Fibroblast of skin of scalp (primary cell): Measurements from ENCODE around the gene RAB26.

Experiments used
- DNase-seq: peaks from one replicate; pipeline ENCODE4 v3.0.0-alpha.2; 2013

Gene RAB26

DNA sequence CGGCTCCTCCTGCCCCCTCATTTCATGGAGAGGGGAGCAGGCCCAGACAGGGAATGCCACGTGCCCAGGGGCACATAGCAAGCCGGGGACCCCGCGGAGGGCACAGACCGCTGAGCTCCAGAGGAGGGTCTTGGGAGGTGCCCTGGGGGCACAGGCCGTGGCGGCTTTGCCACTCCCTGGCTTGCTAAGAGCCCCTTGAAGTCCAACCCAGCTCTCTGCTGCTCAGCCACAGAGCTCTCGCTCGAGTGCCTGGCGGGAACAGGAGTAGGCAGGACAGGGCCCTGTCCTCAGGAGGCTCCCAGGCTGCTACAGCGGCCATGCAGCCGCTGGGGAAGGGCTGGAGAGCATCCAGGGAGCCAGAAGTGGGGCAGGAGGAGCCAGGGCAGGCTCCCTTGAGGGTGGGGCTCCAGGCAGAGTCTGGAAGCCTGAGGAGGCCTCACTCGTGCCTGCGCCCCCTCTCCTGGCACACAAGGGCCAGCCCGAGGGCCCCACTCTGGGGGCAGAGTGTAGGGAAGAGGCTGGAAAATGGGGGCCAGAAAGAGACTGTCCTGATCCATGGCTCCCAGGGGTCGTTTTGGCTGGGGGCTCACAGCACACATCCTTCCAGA lies 4.4 kb upstream of the RAB26 start:
- no peak for DNase-seq

DNA sequence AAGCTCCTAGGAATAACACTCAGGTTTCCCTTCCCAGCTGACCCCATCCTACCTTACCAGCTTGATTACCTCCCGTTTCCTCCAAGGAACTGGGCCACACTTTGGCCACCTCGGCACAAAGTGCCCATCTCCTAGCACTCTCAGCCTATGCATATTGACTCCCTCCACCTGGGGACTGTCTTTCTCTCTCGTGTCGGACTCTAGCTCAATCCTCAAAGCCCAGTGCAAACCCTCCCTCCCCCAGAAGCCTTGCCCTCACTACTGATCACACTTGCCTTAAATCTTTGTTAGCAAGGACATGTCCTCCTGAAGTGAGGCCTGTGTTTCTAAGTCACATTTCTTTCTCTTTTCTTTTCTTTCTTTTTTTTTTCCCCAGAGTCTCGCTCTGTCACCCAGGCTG lies 2.6 kb upstream of the RAB26 start:
- DNase-seq: no peak

DNA sequence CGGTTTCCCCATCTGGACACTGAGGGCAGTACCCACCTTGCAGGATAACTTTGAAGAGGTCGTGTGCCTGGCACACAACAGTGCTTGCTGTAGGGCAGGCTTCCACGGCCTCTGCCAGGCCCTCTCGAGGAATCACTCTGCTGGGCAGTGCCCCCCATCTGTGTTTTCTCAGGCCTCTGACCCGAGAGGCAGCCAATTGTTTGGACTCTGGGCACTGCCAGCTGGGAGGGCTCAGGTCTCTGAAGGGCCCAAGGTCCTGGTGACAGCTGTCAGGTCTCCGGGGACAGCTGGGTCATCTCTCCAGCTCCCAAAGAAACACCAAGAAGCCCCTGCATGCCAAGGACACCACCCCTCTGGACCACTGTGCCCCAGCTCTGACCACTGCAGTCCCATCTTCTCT lies 1.0 kb upstream of the RAB26 start:
- DNase-seq: no peak

DNA sequence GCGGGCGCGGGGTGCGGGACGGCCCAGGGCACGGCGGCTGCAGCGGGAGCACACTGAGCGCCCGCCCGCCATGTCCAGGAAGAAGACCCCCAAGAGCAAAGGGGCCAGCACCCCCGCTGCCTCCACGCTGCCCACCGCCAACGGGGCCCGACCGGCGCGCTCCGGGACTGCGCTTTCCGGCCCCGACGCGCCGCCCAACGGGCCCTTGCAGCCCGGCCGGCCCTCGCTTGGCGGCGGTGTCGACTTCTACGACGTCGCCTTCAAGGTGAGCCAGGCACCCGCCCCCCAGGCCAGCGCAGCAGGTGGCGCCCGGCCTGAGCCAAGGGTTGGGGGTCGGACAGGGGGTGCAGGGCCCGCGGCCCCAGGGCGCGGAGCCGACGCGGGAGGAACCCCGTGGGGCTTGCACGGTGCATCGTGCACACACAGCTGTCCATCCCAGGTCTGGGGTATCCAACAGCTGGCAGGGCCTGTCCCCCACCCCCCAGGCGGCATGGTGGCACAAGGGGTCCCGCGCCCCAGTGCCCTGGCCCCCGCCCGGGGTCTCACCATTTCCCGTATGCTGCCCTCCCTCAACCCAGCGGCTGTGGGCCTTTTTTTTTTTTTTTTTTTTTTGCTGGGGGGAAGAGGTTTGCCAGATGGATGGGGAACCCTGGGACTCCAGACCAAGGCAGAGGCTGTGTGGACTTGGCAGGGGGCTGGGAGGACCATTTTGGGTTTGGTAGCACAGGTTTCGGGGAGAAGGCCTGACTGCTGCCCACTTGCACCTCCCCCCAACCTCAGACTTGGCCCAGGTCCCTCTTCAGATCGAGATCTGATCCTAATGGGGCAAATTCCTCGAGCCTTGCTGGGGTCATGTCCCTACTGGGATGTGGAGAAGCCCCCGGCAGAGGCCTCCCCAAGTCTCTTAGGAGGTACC lies 547 bp downstream of the RAB26 start:
- DNase-seq: no peak

DNA sequence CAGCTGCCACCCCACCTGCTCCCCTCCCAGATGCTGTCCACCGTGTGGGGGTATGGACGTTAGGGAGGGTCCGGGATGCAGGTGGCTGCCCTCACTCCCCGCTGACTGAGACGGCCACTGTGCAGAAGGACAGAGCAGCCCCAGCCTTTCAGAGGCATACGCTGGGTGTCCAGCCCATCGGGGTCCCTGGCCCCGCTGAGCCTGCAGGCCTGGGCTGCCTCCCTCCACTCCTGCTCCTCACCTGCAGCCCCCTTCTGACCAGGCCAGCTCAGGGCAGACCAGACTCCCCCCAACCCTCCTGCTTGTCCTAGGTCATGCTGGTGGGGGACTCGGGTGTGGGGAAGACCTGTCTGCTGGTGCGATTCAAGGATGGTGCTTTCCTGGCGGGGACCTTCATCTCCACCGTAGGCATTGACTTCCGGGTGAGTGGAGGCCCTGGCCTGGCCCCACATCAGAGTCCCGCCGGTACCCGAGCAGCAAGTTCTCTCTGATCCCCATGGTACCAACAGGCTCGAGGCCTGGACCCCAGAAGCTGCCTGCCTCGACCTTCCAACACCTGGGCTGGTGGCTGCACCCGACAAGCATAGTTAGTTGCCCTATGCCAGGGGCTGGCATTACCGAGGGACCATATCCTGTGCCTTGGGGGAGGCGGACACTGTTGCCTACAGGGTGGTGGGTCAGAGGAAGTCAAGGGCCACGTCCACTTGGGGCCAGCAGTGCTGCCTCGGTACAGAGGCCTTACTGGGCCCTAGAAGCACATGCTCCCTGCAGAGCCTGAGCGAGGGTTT lies 1.4 kb downstream of the RAB26 start:
- no peak for DNase-seq

DNA sequence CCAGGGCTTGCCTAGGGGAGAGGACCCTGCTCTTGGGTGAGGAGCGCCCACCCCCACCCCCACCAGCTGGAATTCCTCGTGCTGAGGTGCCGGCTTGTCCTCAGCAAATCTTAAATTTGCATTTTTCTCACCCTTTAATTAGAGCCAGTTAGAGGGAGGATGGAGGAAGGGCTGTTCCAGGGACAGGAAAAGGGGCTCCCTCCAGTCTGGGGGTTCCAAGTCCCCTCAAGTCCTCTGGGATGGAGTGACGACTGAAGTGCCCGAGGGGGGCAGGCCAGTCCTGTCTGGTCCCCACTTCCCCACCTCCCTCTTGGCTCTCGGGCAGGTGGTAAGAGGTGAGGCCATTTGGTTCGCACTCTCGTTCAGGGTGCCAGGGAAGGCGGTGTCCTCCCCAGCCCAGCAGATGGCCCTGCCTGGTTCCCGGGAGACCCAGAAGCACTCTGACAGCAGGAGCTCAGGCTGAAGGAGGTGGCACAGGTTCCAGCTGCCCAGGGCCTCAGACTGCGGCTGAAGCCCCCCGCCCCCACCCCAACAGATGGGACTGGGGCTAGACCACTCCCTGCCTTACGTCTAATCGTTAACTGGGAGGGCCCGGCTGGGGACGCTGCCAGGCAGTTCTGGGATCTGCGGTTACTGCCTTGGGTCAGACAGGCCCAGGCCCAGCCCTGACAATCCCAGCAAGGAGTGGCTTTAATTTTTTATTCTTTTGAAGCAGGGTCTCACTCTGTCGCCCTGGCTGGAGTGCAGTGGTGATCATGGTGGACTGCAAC lies 2.2 kb downstream of the RAB26 start:
- peak; percentile 29 for DNase-seq

DNA sequence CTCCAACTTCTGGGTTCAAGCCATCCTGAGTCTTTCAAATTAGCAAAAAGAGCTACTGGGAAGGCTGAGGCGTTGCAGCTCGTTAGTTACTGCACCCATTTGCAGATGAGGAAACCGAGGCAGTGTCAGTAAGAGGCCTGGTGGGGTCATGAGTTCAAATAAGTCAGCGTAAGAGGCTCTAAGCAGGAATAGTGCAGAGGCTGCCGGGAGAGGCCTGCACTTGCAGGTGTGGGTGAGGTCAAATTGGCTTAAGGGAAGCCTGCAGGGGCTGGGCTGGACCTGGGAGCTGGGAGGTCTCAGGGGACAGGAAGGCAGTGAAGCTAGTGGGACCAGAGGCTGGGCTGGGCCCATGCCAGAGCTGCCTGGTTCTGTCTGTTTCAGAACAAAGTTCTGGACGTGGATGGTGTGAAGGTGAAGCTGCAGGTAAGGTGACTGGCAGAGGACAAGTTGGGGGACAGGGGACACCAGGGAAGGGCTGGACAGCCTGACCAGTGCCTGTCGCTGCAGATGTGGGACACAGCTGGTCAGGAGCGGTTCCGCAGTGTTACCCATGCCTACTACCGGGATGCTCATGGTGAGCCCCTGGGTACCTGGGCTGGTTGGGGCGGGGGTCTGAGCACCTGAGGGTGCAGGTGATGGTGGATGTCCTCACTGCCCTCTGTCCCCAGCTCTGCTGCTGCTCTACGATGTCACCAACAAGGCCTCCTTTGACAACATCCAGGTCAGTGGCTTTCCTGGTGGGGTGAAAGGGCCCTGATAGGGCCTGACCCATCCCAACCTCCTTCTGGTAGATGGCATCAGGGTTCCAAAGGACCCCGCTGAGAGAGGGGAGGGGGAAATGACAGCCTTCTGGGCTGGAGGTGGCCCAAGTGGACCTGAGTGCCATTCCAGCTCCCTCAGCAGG lies 3.0 kb downstream of the RAB26 start:
- no peak for DNase-seq

DNA sequence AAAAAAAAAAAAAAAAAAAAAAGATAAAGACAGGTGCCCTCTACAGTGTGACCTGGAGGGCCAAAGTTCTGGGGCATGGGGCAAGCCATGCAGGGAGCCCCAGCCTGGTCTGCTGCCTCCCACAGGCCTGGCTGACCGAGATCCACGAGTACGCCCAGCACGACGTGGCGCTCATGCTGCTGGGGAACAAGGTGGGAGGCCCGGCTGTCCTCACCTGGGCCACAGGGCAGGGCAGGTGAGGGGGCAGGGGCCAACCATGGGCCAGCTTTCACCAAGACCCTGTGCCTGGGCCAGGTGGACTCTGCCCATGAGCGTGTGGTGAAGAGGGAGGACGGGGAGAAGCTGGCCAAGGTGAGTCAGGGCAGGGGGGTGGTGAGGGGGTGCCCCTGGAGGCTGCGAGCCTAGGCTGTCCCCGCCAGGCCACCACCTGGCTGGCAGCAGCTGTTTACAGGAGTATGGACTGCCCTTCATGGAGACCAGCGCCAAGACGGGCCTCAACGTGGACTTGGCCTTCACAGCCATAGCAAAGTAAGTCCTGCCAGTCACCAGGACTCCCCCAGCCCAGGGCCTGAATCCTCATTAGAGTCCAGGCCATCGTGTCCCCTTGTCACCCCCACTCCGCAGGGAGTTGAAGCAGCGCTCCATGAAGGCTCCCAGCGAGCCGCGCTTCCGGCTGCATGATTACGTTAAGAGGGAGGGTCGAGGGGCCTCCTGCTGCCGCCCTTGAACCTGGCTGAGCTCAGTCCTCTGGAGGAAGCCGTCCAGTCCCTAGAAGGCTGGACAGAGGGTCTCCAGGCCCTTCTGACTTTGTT lies 4.5 kb downstream of the RAB26 start:
- DNase-seq: no peak

DNA sequence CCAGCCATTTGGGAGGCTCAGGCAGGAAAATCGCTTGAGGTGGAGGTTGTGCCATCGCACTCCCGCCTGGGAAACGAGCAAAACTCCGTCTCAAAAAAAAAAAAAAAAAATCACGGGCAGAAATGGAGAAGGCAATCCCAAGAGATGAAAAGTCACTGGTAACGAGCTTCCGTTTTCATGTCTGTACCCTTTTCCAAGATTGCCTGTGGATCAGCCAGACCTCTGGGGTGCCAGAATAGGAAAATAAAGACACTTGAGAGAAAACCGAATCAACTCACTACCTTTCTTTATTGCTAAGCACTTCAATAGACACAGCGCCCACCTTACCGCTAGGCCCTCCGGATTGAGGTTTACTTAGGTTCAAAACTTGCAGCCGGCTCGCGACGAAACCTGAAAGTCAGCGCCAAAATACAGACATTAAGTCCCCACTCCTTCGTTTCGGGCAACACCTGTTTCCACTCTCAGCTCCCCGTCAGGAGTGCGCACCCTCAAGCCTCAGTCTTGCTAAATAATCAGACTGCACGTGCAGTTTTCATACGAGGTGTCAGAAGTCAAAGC lies 6.2 kb downstream of the RAB26 start:
- no peak for DNase-seq

DNA sequence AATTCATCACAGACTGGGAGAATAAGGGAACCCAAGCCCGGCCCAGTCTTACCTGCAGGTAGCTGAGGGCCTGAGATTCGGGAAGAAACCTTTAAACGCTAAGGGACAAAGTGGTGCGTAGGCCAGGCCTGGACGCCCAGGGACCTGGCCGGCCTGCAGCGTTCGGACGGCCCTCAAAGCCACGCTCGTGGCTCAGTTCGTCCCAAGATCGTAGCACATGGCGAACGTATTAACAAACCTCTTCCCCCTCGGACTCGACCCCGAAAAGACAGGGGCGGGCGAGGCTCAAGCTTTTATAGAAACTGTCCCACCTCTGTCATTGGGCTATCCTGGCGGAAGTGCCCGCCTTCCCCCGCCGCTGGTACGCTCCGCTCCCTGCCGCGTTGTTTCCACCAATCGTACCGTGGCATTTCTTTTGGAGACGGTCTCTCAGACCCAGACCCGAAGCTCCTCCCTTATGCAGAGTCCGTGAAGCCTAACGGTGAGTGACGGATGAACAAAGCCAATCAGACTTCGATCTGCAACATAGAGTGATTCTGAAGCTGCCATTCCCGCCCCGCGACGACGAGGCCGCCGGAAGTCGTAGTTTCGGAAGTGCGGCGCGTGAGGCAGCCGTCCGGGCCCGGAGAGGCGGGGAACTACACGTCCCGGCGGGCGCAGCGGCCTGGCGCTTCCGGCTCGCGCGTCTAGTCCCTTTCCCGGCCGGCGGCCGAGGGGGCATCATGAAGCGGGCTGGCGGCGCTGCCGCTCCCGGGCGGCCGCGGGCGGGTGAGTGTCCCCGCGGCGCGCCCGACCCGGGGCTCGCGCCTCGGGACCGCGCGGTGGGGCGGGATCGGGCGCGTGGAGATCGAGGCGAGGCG lies 6.9 kb downstream of the RAB26 start, which contains the start of gene TRAF7:
Gene TRAF7, plus strand, starts transcription at position 692 of the 860 bp plus-strand sequence. CDS start 8,139 bp downstream, outside the sequence.
- DNase-seq: peak; percentile 100

DNA sequence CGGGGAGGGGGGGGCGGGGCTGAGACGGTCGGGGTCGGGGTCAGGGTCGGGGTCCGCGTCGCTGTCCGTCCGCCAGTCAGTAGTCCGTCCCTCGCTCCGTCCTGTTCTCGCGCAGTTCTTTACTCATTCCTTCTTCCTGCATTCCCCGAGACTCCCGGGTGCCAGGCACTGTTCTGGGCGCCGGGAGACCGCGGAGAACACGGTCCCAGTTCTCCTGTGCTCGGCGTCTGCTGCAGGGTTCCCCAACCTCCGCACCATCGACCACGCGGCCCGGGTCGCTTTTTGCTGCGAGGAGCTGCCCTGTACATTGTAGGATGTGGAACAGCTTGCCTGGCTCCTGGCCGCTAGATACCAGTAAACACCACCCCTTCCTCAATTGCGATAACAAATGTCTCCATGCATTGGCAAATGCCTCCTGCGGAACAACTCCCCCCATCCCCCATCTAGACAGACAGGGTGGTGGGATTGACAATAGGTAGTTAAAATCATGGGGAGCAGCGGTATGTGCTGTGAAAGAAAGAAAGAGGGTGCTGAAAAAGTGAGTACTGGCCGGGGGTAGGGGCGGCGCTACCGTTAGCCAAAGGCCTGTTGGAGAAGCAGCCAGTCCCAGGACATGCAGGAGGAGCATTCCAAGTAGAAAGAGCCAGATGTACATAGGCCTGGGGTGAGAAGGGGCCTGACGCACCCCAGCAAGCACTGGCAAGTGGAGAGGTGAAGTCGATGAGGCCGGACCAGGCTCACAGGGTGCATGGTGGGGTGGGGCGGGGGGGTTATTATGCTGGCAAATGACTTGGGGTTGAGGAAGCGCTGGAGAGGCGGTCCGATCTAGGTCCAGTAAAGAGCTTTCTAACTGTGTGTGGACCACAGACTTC lies 7.8 kb downstream of the RAB26 start:
- no peak for DNase-seq

DNA sequence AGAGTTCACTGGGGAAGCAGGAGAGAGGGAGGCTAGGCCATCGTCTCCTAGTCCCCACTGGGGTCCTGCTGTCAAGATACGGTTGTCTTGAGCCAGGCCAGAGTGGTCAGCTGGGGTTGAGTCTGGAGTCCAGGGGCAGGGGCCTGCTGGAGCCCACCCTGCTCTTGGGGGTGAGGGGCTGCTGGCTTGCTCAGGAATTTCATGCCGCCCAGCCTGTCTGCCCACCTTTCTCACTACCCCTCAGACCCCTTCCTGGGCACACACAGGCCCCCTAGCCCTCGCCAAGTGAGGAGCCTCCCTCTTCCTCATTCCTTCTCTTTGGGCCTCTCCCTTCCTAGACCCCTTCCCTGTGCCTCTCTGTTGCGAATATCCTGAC lies 8.4 kb downstream of the RAB26 start:
- no peak for DNase-seq

DNA sequence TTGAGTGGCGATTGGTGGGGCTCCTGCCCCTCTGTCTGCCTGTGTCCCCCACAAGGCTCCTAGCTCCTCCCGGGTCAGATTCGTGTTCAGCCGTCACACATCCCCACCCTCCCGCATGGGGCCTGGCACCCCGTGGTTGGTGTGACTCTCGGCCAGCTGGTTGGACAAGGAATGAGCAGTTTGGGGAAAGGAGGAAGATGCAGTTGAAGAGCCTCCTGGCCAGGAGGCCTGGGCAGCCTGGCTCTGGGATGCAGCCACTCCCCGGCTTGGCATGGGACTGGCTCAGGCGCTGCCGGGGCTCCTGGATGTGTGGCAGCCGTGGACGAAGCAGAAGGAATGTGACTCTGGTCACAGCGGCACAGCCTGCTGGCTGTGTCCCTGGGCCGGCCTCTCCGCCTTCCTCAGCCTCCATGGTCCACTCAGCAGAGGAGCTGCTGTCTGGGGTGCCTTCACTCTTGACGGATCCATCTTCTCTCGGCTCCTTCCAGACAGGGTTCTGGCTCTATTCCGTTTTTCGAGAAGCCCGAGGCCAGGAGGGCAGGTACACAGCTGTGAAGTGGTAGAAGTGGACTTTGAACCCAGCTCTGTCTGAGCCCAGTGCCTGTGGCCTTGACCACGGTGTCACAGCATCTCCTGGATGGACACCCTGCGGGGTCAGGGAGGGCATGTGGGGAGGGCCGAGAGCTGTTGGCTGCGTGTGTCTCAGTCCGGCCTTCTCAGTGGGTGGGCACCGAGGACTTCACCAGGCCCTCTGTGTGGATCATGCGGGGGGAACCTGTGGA lies 9.2 kb downstream of the RAB26 start:
- no peak for DNase-seq

DNA sequence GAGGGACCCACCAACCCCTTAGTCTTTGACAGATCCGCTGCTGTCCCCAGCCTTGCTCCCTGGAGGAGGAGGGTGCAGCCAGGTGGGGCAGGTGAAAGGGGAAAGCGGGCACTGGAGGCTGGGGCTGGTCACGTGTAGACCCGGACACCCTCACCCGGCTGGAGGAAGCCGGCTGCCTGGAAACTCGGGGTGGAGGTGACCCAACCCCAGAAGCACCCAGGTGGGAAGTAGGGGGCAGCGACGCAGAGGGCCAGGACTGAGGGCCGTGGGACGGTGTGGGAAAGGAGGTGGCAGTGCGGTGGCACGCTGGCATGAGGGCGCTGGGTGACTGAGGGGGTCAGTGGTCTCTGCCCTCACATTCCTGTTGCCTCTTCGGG lies 9.8 kb downstream of the RAB26 start:
- no peak for DNase-seq

DNA sequence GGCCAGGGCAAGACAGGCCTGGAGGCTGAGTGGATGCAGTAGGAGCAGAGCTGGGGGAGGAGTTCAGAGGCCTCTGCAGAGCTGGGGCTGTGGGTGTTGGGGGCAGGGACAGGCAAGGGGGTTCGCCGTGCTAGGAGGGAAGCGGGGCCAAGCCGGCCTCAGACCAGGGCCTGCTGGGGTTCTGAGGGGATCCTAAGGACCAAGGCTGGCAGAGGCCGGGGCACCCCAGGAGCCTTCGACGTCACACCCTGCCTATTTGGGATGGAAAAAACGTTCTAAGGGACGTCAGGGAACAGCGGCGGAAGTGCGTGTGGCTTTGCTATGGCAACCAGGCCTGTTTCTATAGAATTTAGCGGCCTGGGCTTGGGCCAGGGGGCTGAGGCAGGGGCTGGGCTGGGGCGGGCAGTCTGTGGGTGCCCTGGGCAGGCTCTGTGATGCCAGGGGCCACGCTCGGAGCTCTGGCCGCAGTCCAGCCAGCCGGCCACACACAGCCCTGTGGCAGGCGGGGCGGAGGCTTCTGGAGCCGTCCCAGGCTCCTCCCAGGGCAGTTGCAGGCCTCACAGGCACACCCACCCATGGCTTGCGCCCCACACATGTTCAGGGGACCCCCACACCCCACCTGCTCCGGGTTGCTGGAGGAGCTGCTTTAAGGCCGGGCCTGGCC lies 10.9 kb downstream of the RAB26 start:
- DNase-seq: no peak

DNA sequence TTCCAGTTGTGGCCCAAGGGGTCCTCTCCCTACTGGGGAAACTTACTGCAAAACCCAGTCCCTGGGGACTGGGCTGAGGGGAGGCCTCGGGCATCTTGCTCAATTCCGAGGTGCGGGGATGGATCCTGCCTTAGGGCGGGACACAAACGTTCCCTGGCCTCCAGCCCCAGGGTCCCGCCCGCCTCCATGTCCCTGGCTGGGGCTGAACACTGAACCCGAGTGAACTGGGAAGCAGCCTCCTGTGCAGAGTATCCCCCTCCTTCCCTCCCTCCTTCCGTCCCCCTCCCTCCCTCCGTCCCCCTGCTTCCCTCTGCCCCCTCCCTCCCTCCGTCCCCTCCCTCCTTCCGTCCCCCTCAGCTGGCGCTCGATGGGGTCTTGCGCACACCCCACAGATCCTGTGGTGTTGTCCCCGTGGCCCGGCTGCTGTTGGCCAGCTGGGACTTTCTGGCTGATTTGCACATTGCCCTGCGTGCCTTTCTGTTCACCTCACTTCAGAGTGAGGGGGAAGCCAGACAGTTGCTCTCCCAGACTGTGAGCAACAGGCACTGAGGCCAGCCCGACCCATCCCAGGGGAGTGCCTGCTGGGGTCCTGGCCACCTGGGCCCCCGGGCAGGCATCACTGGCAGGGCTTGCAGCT lies 12.6 kb downstream of the RAB26 start:
- peak; percentile 53 for DNase-seq
